ENCODE results near the gene KRTAP10-2. TPM values are rescaled to one million over a fixed set of nuclear protein-coding genes. Genes with fewer than 3 reads are reported as not detected.

KRTAP10-2 gene
- total and polyA plus RNA-seq, 9 of the 15 experiments (the other 6 are each of a cell fraction or from before 2014, with no cell fraction given) = not detected

DNA sequence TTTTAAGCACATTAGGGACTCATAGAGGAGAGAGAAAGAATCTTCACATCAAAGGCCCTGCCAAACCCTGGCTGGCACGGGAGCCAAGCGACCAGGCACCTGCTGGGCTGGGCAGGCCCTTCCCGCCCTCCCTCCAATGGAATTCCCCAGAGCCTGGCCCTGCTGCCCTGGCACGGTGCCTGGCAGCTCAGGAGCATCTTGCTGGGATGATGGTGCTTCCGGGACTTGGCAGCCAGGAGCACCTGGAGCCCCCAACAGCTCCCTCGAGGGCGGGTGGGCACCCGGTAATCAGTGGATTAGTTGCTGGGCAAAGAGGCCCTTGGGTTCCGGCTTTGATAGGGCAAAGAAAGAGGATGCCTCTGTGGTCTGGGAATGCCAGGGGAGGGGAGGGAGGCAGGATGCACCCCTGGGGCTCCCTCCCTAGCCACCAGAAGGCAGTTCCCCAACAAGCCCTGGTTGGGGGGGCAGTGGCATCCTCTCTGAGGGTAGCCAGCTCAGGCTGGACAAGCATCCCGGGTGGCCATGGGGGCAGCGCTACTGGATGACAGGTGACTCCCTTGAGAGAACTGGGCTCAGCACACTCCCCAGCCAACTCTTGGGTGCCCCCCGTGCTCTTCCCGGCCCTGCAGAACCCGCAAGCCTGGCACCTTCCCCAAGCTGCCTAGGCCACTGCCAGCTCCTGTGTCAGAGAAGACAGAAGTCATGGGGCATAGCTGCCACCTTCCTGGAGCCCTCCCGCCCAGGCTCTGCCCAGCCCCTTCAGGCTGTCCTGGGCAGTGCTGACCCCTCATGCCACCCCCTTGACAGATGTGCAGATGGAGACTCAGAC is 37.7 kb downstream of the KRTAP10-2 start:
- BruUV-seq (replicated peaks) = no TSS peak
- intact Hi-C loops (cut with micrococcal nuclease) (loop anchor here (10.0 kb wide), 1 partner anchor 411 kb away; the partner anchor contains the start of gene ITGB2), in situ Hi-C loops (cut with MboI) (no loop called here)
- Histone ChIP-seq H3K9ac (ENCODE audit: insufficient read depth in 1 of 2, low read depth in 2 of 2, low read length in 2 of 2) (no peak overlapping the region), H3K27me3 (ENCODE audit: control insufficient read depth in 2 of 2, insufficient read depth in 2 of 2, low read length in 2 of 2) (peaks cover 5 to 33% of the 10 kb centered on the region in 2 experiments; a peak in 4 of 5 replicates), H3K4me2 (ENCODE audit: insufficient read depth, low read length) (no peak overlapping the region), H3K79me2 (ENCODE audit: control insufficient read depth, insufficient read depth, low read length) (no peaks in the 10 kb centered on the region), H4K20me1 (replicated peaks; ENCODE audit: control insufficient read depth, insufficient read depth, low read length) (peaks cover 15% of the 10 kb centered on the region; the same call in 1 of the 2 replicates), H3K9me3 (replicated peaks; ENCODE audit: control insufficient read depth, insufficient read depth, low read depth, low read length) (no peaks in the 10 kb centered on the region), H3K4me1 (replicated peaks in 1 of 2; ENCODE audit: control insufficient read depth in 2 of 2, insufficient read depth in 2 of 2, low read length in 2 of 2) (peaks cover 0 to 24% of the 10 kb centered on the region in 2 experiments; a peak in 3 of 5 replicates), H2AFZ (ENCODE audit: low read depth, low read length) (no peak overlapping the region), H3K27ac (ENCODE audit: extremely low read depth, low read depth, low read length) (no peak overlapping the region), H3K9me1 (ENCODE audit: control insufficient read depth, insufficient read depth, low read length) (no peaks in the 10 kb centered on the region), H3K4me3 (no peak overlapping the region), H3K36me3 (ENCODE audit: control insufficient read depth, insufficient read depth, low read length) (no peaks in the 10 kb centered on the region)
- TF ChIP-seq ZFP36 (IDR thresholded peaks at IDR 0.05; ENCODE audit: low read depth, low read length, partially characterized antibody) = no peak
- no peak for TF ChIP-seq MCM5 (IDR thresholded peaks at IDR 0.05; ENCODE audit: low read depth)
- TF ChIP-seq BRD4 (IDR thresholded peaks at IDR 0.05) = no peak
- TF ChIP-seq, protein P1, sequence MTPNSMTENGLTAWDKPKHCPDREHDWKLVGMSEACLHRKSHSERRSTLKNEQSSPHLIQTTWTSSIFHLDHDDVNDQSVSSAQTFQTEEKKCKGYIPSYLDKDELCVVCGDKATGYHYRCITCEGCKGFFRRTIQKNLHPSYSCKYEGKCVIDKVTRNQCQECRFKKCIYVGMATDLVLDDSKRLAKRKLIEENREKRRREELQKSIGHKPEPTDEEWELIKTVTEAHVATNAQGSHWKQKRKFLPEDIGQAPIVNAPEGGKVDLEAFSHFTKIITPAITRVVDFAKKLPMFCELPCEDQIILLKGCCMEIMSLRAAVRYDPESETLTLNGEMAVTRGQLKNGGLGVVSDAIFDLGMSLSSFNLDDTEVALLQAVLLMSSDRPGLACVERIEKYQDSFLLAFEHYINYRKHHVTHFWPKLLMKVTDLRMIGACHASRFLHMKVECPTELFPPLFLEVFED (CRISPR knock-in tag; conservative IDR thresholded peaks at IDR 0.05) = no peak
- TF ChIP-seq ZC3H11A (IDR thresholded peaks at IDR 0.05; ENCODE audit: low read depth, low read length) = no peak
- 2% methylated on average over 15 of the region's 15 CpGs for WGBS (ENCODE audit: insufficient coverage, low coverage, missing lambda C conversion rate)
- DNase-seq (ENCODE audit: extremely low read depth in 1 of 4, low spot score in 3 of 4) = no peak
- POLR2A ChIA-PET = interaction anchor here (0.7 to 1.3 kb wide), 2 partner anchors 18 to 210 kb away, joined by 4 to 5 read pairs; no protein-coding TSS in a partner anchor
- no peak for ATAC-seq
- CTCF ChIA-PET (ENCODE audit: low intra/inter-chr PET ratio) = no interaction called here
- no peak for FAIRE-seq

Data from K562 (cell line).